ENCODE measurements around the gene HPCAL1. TPM values are rescaled to one million over a fixed set of nuclear protein-coding genes. Genes with fewer than 3 reads are reported as not detected.

The HPCAL1 gene
- total RNA-seq, 2 donors from 2014 or later: 22.5 to 203 TPM

- TF ChIP-seq POLR2A (IDR thresholded peaks at IDR 0.05) (no peak), POLR2AphosphoS5 (IDR thresholded peaks at IDR 0.05) (no peak), CTCF (IDR thresholded peaks at IDR 0.05) (no peak)
- H3K4me1 ChIP-seq (replicated peaks): no peaks in the 10 kb centered on the region
These were observed 112.9 kb downstream of the HPCAL1 start for GRCh38 chr2:10415640-10416039.

GRCh38 chr2:10417551-10418335 is 115.0 kb downstream of the HPCAL1 start:
- intact Hi-C loops (cut with DNase I): no loop called here
- Histone ChIP-seq H3K27me3 (replicated peaks; ENCODE audit: insufficient read depth) (no peaks in the 10 kb centered on the region), H3K4me3 (no peak overlapping the region), H3K9me3 (no peaks in the 10 kb centered on the region), H3K36me3 (no peaks in the 10 kb centered on the region), H3K27ac (no peak overlapping the region), H3K4me1 (replicated peaks) (no peaks in the 10 kb centered on the region)
- no peak for TF ChIP-seq POLR2AphosphoS5 (IDR thresholded peaks at IDR 0.05)
- TF ChIP-seq CTCF (IDR thresholded peaks at IDR 0.05): no peak
- TF ChIP-seq POLR2A (IDR thresholded peaks at IDR 0.05): no peak
- no peak for DNase-seq (ENCODE audit: low spot score)
- 85% methylated on average over 6 of the region's 6 CpGs for WGBS

More at GRCh38 chr2:10415640-10416039, 112.9 kb downstream of the HPCAL1 start:
- 89% methylated on average over 12 of the region's 12 CpGs for WGBS
- intact Hi-C loops (cut with DNase I): no loop called here
- H3K36me3 ChIP-seq: no peaks in the 10 kb centered on the region
- DNase-seq (ENCODE audit: low spot score): no peak
- no peak overlapping the region for H3K27ac ChIP-seq
- no peak overlapping the region for H3K4me3 ChIP-seq
- no peaks in the 10 kb centered on the region for H3K27me3 ChIP-seq (replicated peaks; ENCODE audit: insufficient read depth)
- no peaks in the 10 kb centered on the region for H3K9me3 ChIP-seq

GRCh38 chr2:10419553-10420257 is 117.0 kb downstream of the HPCAL1 start:
- DNase-seq (ENCODE audit: low spot score): no peak
- intact Hi-C loops (cut with DNase I): no loop called here
- Histone ChIP-seq H3K4me3 (no peak overlapping the region), H3K27ac (no peak overlapping the region), H3K36me3 (no peaks in the 10 kb centered on the region), H3K9me3 (no peaks in the 10 kb centered on the region), H3K27me3 (replicated peaks; ENCODE audit: insufficient read depth) (no peaks in the 10 kb centered on the region), H3K4me1 (replicated peaks) (no peaks in the 10 kb centered on the region)
- WGBS: 94% methylated on average over 54 of the region's 54 CpGs
- TF ChIP-seq POLR2A (IDR thresholded peaks at IDR 0.05): no peak
- TF ChIP-seq POLR2AphosphoS5 (IDR thresholded peaks at IDR 0.05): no peak
- TF ChIP-seq CTCF (IDR thresholded peaks at IDR 0.05): no peak

GRCh38 chr2:10422251-10422650 is 119.5 kb downstream of the HPCAL1 start:
- no peaks in the 10 kb centered on the region for H3K36me3 ChIP-seq
- no peaks in the 10 kb centered on the region for H3K4me1 ChIP-seq (replicated peaks)
- TF ChIP-seq CTCF (IDR thresholded peaks at IDR 0.05) (no peak), POLR2AphosphoS5 (IDR thresholded peaks at IDR 0.05) (no peak), POLR2A (IDR thresholded peaks at IDR 0.05) (no peak)
- no peaks in the 10 kb centered on the region for H3K9me3 ChIP-seq
- no peaks in the 10 kb centered on the region for H3K27me3 ChIP-seq (replicated peaks; ENCODE audit: insufficient read depth)
- H3K27ac ChIP-seq: no peak overlapping the region
- intact Hi-C loops (cut with DNase I): no loop called here
- no peak overlapping the region for H3K4me3 ChIP-seq
- no peak for DNase-seq (ENCODE audit: low spot score)
- 91% methylated on average over 6 of the region's 6 CpGs for WGBS

Measured in prostate gland (tissue), 2 donors.